Measurements from ENCODE around the gene SLC37A1. TPM values are rescaled to one million over a fixed set of nuclear protein-coding genes. Genes with fewer than 3 reads are reported as not detected.

Gene SLC37A1
- total RNA-seq, 1 experiment from 2014 or later = 6.7 TPM

- DNase-seq (ENCODE audit: low spot score) = no peak
Measured at GRCh38 chr21:42478504-42478903, 35.1 kb upstream of the SLC37A1 start.

DNA sequence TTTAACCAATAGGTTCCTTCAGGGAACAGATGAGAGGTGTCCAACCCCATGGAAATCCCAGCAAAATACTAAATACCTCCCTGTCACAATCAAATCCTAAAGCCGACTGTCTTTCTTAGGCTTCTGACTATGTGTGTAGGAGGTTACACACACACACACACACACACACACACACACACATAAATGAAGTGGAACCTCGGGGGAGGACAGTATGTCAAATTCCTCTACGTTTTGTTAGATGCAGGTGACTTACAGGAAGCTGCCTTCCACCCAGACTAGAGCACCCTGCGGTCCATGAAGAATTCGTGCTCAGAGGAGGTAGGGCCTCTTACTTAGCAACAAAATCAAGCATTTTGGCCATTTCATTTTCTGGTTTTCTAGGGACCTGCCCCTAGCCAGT is 34.1 kb upstream of the SLC37A1 start:
- DNase-seq (ENCODE audit: low spot score) = no peak

DNA sequence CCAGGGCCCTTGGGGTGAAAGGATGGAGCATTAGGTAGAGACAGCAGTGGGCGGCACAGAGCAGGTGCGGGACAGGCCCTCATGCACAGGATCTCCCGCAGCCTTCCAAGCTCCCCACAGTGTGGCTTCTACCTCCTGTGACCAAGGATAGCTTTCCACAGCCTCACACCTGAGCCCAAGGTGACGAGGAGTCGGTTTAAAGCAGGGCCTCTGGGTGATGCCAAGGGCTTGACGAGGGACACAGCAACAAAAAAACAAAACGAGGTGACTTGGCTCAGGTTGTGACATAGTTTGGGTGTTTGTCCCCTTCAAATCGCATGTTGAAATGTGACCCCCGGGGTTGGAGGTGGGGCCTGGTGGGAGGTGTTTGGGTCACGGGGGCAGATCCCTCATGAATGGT is 32.9 kb upstream of the SLC37A1 start:
- DNase-seq (ENCODE audit: low spot score) = no peak

- no peak for DNase-seq (ENCODE audit: low spot score)
Measured at GRCh38 chr21:42481169-42481568, 32.5 kb upstream of the SLC37A1 start.

- DNase-seq (ENCODE audit: low spot score) = no peak
Measured at GRCh38 chr21:42484966-42485365, 28.7 kb upstream of the SLC37A1 start.

- no peak for DNase-seq (ENCODE audit: low spot score)
Measured at GRCh38 chr21:42486072-42486471, 27.6 kb upstream of the SLC37A1 start.

DNA sequence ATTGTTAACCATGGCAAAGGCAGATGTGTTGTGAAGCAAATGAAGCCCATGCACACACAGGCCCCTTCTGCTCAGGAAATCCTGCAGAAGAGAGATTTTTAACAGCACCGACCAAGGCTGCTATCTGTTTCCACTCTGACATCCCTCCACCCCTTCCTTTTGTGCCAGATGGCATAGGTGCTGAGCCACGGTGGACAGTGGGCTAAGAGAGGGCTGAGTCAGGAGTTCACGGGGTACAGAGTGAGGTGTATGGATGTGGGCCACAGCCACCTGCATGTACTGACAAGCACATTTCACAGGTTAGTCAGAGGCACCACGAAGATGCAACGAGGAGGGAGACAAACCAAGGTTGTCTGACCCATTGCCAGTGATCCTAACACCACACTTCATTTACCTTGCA is 27.1 kb upstream of the SLC37A1 start:
- no peak for DNase-seq (ENCODE audit: low spot score)

DNA sequence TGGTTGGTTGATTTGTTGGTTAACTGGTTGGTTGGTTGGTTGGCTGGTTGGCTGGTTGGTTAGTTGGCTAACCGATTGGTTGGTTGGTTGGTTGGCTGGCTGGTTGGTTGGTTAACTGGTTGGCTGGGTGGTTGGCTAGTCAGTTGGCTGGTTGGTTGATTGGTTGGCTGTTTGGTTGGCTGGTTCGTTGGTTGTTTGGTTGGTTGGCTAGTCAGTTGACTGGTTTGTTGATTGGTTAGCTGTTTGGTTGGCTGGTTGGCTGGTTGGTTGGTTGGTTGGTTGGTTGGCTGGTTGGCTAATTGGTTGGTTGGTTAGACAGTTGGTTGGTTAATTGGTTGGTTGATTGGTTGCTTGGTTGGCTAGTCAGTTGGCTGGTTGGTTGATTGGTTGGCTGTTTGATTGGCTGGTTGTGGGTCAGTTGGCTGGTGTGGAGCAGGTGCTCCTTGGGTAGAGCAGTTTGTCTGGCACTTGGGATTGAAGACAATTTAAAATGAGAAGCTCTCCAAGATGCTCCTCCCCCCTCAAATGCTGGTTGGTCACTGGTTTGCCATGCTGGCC is 24.6 kb upstream of the SLC37A1 start:
- DNase-seq (ENCODE audit: low spot score) = no peak

DNA sequence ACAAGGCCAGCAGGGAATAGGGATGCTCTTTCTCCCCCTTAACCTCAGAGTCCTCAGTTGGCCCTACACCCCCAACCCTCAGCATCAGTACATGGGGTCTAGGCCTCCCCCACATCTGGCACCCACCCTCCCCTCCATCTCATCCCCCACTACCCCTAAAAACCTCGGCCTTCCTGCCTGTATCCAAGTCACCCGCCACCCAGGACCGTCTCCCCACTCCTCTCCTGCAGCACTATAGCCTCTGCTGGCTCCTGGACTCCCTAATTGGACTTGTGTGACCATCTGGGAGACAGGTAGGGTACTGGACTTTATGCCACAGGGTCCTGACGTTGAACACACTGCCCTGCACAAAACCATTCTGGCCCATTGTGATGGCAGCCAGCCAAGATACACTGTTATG is 23.7 kb upstream of the SLC37A1 start:
- DNase-seq (ENCODE audit: low spot score) = no peak

GRCh38 chr21:42490720-42491119 is 22.9 kb upstream of the SLC37A1 start:
- no peak for DNase-seq (ENCODE audit: low spot score)

DNA sequence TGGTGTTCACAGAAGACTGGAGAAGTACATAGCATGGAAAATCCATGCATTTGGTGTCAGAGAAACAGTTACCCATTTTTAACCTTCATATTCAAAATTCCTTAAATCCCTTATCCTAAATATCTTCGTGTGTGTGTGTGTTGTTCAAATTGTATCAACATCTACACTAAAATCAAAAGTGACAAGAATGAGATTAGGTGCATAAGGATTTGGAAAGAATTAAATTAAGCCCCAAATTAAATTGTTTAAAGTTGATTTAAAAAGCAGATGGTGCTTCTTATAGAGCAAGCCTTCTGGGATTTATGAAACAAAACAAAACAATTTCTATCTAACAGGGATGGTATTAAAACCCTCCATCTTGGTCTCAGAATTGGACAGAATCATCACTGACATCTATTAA is 22.3 kb upstream of the SLC37A1 start:
- DNase-seq (ENCODE audit: low spot score) = no peak

DNA sequence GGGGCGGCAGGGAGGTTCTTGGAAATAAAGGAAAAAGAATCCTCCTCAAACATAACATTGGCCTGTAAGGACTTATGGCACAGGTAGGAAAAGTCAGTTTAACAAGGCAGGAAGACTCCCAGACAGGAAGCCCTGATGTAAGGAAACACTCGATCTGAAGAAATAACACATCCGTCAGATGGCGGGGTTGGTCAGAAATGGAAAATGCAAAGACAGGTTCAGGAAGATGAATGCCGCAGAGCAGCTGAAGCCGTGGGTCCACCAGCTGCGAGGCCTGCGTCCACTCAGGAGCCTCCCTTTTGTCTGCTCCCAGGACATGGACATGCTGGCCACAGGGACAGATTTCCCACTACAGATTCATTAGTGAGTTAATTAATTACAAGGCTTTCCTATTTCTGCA is 21.5 kb upstream of the SLC37A1 start:
- no peak for DNase-seq (ENCODE audit: low spot score)

GRCh38 chr21:42493109-42494060 is 20.3 kb upstream of the SLC37A1 start:
- no peak for DNase-seq (ENCODE audit: low spot score)

- no peak for DNase-seq (ENCODE audit: low spot score)
Measured at GRCh38 chr21:42495027-42495426, 18.6 kb upstream of the SLC37A1 start.

DNA sequence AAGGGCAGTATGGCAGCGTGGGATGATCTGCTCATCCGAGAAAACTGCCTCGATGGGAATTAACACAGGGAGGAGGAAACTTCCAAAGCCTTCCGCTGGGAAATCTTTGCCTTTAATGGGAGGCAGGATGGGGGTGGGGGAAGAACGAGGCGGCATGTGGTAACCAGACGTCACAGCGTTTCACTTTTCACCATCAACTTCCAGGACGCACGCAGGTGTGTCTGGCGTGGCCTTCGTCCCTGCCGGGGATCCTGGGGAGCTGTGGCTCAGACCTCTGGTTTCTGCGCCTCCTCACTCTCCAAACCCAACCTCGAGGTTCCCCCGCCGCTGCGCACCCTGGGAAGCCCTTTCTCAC is 17.9 kb upstream of the SLC37A1 start:
- no peak for DNase-seq (ENCODE audit: low spot score)

DNA sequence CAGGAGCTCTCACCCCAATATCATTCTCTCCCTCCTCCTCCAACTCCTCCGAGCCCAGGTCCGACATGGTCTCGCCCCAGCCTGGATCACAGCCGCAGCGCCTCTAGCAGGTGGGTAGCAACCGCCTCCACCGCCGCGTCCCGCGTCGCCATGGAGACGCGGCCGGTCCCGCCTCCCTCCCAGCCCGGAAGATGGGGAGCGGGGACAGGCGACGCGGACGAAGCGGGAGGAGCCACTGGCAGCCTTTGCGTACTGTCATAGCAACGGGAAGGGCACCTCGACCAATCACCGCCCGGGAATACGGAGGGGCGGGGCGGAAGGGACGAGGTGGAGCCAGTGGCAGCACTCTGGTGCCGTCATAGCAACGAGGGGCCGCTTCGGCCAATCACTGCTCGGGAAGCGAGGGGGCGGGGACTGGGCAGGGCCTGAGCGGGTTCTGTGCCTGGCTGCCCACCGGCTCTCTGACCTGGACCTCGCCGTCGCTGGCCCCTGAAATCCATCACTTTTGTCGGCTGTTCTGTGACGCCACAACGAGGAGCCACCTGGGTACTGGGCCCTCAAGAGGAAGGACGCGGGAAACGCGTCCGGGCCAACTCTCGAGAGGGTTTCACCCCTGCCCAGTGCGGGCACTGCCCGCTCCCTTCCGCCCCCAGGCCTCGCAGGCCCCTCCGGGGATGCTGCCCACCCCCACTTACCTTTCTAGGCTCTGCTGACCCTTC is 17.4 kb upstream of the SLC37A1 start, which contains the start of gene RSPH1:
Gene RSPH1 (minus strand): TSS at position 105 of the 719 bp plus-strand sequence. CDS start 38 bp downstream, at position 67.
- DNase-seq (ENCODE audit: low spot score) = peak; percentile 99

DNA sequence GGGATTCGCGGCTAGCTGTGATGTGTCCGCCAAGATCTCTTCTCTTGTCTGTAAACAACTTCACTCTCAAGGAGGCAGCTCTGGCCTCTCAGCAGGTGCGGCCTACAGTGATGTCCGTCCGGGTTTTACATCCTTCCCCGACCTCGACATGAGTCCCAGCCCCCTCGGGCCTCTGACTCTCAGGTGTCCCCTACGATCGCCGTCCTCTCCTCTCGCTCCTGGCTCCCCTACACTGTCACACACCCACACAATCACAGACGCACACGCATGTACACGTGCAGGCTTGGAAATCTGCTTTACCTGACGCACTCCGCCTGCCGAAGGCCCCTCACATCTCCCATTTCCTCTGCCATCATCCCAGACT is 16.8 kb upstream of the SLC37A1 start:
- no peak for DNase-seq (ENCODE audit: low spot score)

GRCh38 chr21:42498012-42498411 is 15.6 kb upstream of the SLC37A1 start:
- no peak for DNase-seq (ENCODE audit: low spot score)

- no peak for DNase-seq (ENCODE audit: low spot score)
Measured at GRCh38 chr21:42499444-42500112, 14.1 kb upstream of the SLC37A1 start.

GRCh38 chr21:42500225-42500624 is 13.4 kb upstream of the SLC37A1 start:
- no peak for DNase-seq (ENCODE audit: low spot score)

GRCh38 chr21:42500736-42501135 is 12.9 kb upstream of the SLC37A1 start:
- no peak for DNase-seq (ENCODE audit: low spot score)

DNA sequence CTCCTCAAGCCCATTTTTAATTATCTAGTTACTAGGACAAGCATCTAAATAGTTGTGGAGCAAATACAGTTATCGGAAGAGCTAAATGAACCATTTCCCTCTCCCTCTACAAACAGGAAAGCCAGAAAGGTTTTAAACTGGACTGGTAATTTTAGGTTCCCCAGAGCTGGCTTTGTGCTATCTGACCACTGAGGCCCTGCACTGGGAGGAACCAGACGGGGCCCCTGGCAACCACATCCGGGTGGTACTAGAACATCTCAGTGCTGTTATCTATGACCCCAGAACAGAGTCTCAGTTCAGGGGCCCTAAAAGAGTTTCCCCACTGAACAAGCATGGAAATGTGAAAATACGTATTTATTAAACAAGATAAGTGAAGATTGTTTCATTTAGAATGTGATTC is 9.9 kb upstream of the SLC37A1 start:
- DNase-seq (ENCODE audit: low spot score) = no peak

Data from H4 (cell line).